HG02943 (cell line): ENCODE results near the gene TERT.

Experiments used
- ATAC-seq: cut with Tn5 transposase; IDR thresholded peaks from one replicate; pipeline ENCODE4 v1.9.1; 2021; ENCODE audit warnings: mild to moderate bottlenecking, low read depth, moderate library complexity; ENCODE audit not compliant: unreplicated experiment

The TERT gene

GRCh38 chr5:1222621-1223277 is 72.1 kb downstream of the TERT start:
- ATAC-seq = no peak

- ATAC-seq = no peak
Observed at GRCh38 chr5:1222147-1222546, 72.7 kb downstream of the TERT start.

- no peak for ATAC-seq
Observed at GRCh38 chr5:1221721-1222120, 73.1 kb downstream of the TERT start.

GRCh38 chr5:1220831-1221230 is 74.0 kb downstream of the TERT start:
- no peak for ATAC-seq

- ATAC-seq = no peak
Observed at GRCh38 chr5:1220351-1220750, 74.5 kb downstream of the TERT start.

- no peak for ATAC-seq
Observed at GRCh38 chr5:1219768-1220100, 75.1 kb downstream of the TERT start.

- ATAC-seq = no peak
Observed at GRCh38 chr5:1219098-1219767, 75.6 kb downstream of the TERT start.

GRCh38 chr5:1218351-1219080 is 76.4 kb downstream of the TERT start:
- no peak for ATAC-seq

GRCh38 chr5:1217596-1218206 is 77.2 kb downstream of the TERT start:
- no peak for ATAC-seq

- ATAC-seq = no peak
Observed at GRCh38 chr5:1216918-1217295, 78.0 kb downstream of the TERT start.

- no peak for ATAC-seq
Observed at GRCh38 chr5:1216211-1216917, 78.5 kb downstream of the TERT start.

GRCh38 chr5:1215320-1216096 is 79.4 kb downstream of the TERT start:
- ATAC-seq = no peak

- ATAC-seq = no peak
Observed at GRCh38 chr5:1214936-1215220, 80.0 kb downstream of the TERT start.

- no peak for ATAC-seq
Observed at GRCh38 chr5:1214163-1214935, 80.5 kb downstream of the TERT start.

- no peak for ATAC-seq
Observed at GRCh38 chr5:1213508-1214162, 81.2 kb downstream of the TERT start.

- no peak for ATAC-seq
Observed at GRCh38 chr5:1212881-1213280, 82.0 kb downstream of the TERT start.

GRCh38 chr5:1212271-1212670 is 82.6 kb downstream of the TERT start:
- no peak for ATAC-seq

- ATAC-seq = no peak
Observed at GRCh38 chr5:1211701-1212100, 83.2 kb downstream of the TERT start.

- no peak for ATAC-seq
Observed at GRCh38 chr5:1210832-1211251, 84.0 kb downstream of the TERT start.
